ENCODE data around the gene TMEM26.

The TMEM26 gene

GRCh38 chr10:61486251-61486650 is 33.1 kb upstream of the TMEM26 start:
- POLR2A ChIA-PET: no interaction called here
- CTCF ChIA-PET: interaction anchor here (0.9 to 1.5 kb wide), 2 partner anchors 9 to 411 kb away, joined by 3 to 4 read pairs; no protein-coding TSS in a partner anchor
- H3K4me3 ChIP-seq (ENCODE audit: low read depth, low read length): no peak overlapping the region
- TF ChIP-seq CTCF (IDR thresholded peaks at IDR 0.05; ENCODE audit: insufficient read depth, low read length, missing control alignments): no peak
- DNase-seq (ENCODE audit: low read depth, low spot score): no peak

- POLR2A ChIA-PET: no interaction called here
- no peak for TF ChIP-seq CTCF (IDR thresholded peaks at IDR 0.05; ENCODE audit: insufficient read depth, low read length, missing control alignments)
- no peak for DNase-seq (ENCODE audit: low read depth, low spot score)
- H3K4me3 ChIP-seq (ENCODE audit: low read depth, low read length): no peak overlapping the region
- CTCF ChIA-PET: interaction anchor here (1.0 kb wide), 1 partner anchor 269 kb away, joined by 4 read pairs; no protein-coding TSS in a partner anchor
Observed at GRCh38 chr10:61481597-61481996, 28.4 kb upstream of the TMEM26 start.

- no peak for DNase-seq (ENCODE audit: low read depth, low spot score)
- ChIA-PET CTCF (interaction anchor here (1.0 to 1.5 kb wide), 2 partner anchors 14 to 254 kb away, joined by 3 read pairs; no protein-coding TSS in a partner anchor), POLR2A (no interaction called here)
- no peak overlapping the region for H3K4me3 ChIP-seq (ENCODE audit: low read depth, low read length)
- TF ChIP-seq CTCF (IDR thresholded peaks at IDR 0.05; ENCODE audit: insufficient read depth, low read length, missing control alignments): no peak
Observed at GRCh38 chr10:61480208-61480607, 27.0 kb upstream of the TMEM26 start.

GRCh38 chr10:61478621-61479312 is 25.6 kb upstream of the TMEM26 start:
- no peak for DNase-seq (ENCODE audit: low read depth, low spot score)
- no peak overlapping the region for H3K4me3 ChIP-seq (ENCODE audit: low read depth, low read length)
- POLR2A ChIA-PET: interaction anchor here (0.7 kb wide), 1 partner anchor 399 kb away, joined by 3 read pairs; no protein-coding TSS in a partner anchor
- TF ChIP-seq CTCF (IDR thresholded peaks at IDR 0.05; ENCODE audit: insufficient read depth, low read length, missing control alignments): no peak
- CTCF ChIA-PET: no interaction called here

- ChIA-PET POLR2A (interaction anchor here (0.7 kb wide), 1 partner anchor 956 kb away, joined by 3 read pairs; no protein-coding TSS in a partner anchor), CTCF (interaction anchor here (1.5 kb wide), 1 partner anchor 9 kb away, joined by 4 read pairs; no protein-coding TSS in a partner anchor)
- no peak for TF ChIP-seq CTCF (IDR thresholded peaks at IDR 0.05; ENCODE audit: insufficient read depth, low read length, missing control alignments)
- no peak overlapping the region for H3K4me3 ChIP-seq (ENCODE audit: low read depth, low read length)
- no peak for DNase-seq (ENCODE audit: low read depth, low spot score)
Observed at GRCh38 chr10:61477451-61477850, 24.3 kb upstream of the TMEM26 start.

GRCh38 chr10:61476529-61476928 is 23.3 kb upstream of the TMEM26 start:
- no peak for TF ChIP-seq CTCF (IDR thresholded peaks at IDR 0.05; ENCODE audit: insufficient read depth, low read length, missing control alignments)
- CTCF ChIA-PET: interaction anchor here (1.5 to 1.8 kb wide), 2 partner anchors 9 to 10 kb away, joined by 4 to 5 read pairs; no protein-coding TSS in a partner anchor
- no peak for DNase-seq (ENCODE audit: low read depth, low spot score)
- POLR2A ChIA-PET: no interaction called here
- no peak overlapping the region for H3K4me3 ChIP-seq (ENCODE audit: low read depth, low read length)

Measured in AG04449 (cell line).